Choroid plexus epithelial cell (primary cell): ENCODE measurements around the gene CMTM2.
A peak's percentile ranks its signal among the peaks of the same experiment; 100 is the strongest.

Experiments
- DNase-seq: peaks from one replicate; pipeline ENCODE4 v3.0.0-alpha.2; 2010; ENCODE audit warnings: low read depth
- H3K4me3 ChIP-seq: 2 replicates; pipeline ENCODE4 v1.5.1; 2011; ENCODE audit warnings: low read depth, mild to moderate bottlenecking, control low read depth, low read length, moderate library complexity
- CTCF ChIP-seq: conservative IDR thresholded peaks from 2 replicates; pipeline ENCODE4 v1.5.1; 2011; ENCODE audit warnings: low read depth, mild to moderate bottlenecking, control low read depth, inconsistent platforms, low read length, moderate library complexity

CMTM2 gene

GRCh38 chr16:66553223-66553622, 26.0 kb upstream of the CMTM2 start:
- TF ChIP-seq CTCF: no peak
- H3K4me3 ChIP-seq: peak overlapping the region; percentile 84
- DNase-seq: no peak

DNA sequence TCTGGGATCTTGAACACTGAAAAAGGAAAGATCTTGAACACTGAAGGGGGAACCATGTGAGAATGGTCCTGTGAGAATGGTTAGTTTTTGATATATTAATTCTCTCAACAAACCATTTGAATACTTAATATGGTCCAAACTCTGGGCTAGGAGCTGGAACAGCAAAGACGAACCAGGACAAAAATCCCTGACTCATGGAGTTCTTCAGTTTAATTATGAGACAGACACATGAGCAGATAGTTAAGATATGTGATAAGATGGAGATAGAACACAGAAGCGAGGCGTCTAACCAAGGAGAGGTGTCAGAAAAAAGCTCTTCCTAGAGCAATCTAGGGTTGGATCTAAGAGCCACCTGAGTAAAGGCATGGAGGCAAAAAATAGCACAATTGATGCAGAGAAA, 25.2 kb upstream of the CMTM2 start:
- no peak for DNase-seq
- no peak for TF ChIP-seq CTCF
- no peak overlapping the region for H3K4me3 ChIP-seq

DNA sequence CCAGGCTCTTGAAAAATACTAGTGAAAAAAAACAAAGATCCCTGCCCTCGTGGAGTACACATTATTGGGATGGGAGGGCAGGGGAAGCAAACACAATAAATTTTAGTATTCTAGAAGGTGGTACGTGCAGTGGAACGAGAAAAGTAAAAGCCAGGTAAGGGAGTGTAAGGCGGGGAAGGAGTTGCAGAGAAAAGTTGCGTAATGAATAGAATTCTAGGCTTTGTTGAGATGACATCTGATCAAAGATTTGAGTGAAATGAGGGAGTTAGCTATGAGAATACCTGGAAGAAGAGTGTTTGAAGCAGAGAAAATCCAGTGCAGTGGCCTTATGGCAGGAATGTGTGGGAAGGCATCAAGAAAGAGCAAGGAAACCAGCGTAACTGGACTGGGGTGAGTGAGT, 24.8 kb upstream of the CMTM2 start:
- DNase-seq: no peak
- no peak for TF ChIP-seq CTCF
- no peak overlapping the region for H3K4me3 ChIP-seq

DNA sequence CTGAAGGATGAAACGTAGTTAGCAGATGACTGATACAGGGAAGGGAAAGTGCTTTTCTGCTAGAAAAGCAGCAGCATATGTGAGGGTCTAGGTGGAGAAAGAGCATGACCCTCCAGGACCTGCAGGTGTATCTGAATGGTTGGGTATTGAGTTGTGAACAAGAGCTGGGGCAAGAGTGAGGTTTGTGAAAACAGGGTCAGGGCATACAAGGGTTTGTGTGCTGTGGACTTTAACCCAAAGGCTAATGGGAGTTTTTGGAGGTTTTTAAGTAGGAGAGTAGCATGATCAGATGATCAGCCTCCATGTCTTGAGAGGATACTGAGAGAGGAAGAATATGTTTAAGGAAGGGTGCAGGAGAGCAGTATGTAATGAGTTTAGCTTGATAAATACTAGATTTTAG, 19.2 kb upstream of the CMTM2 start:
- H3K4me3 ChIP-seq: no peak overlapping the region
- TF ChIP-seq CTCF: no peak
- no peak for DNase-seq

GRCh38 chr16:66561381-66562080, 17.7 kb upstream of the CMTM2 start:
- DNase-seq: no peak
- no peak for TF ChIP-seq CTCF
- H3K4me3 ChIP-seq: no peak overlapping the region

GRCh38 chr16:66562409-66562808, 16.9 kb upstream of the CMTM2 start:
- DNase-seq: no peak
- H3K4me3 ChIP-seq: no peak overlapping the region
- peak; percentile 18 for TF ChIP-seq CTCF

DNA sequence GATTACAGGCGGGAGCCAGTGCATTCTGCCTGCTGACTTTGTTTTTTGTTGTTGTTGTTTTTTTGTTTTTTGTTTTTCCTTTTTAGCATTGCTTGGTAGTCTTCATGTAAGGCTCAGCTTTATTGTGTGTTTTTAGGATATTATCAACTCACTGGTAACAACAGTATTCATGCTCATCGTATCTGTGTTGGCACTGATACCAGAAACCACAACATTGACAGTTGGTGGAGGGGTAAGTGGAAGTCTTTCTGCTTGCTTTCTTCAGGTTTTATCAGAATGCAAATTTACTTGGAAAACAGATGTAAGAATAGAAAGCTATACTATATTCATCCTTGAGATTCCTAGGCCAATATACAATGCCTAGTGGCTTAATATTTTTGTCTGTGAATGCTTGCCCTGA, 16.3 kb upstream of the CMTM2 start:
- DNase-seq: no peak
- H3K4me3 ChIP-seq: no peak overlapping the region
- TF ChIP-seq CTCF: no peak
